Measurements from ENCODE around the gene CATSPER4.

- TF ChIP-seq CTCF (IDR thresholded peaks at IDR 0.05): no peak
- no peak for TF ChIP-seq POLR2A (IDR thresholded peaks at IDR 0.05)
- TF ChIP-seq EP300 (IDR thresholded peaks at IDR 0.05): no peak
These were observed 13.4 kb downstream of the CATSPER4 start for GRCh38 chr1:26203642-26204318.
